Naive thymus-derived CD4-positive, alpha-beta T cell (primary cell): Measurements from ENCODE around the gene PPDPF. TPM values are rescaled to one million over a fixed set of nuclear protein-coding genes. Genes with fewer than 3 reads are reported as not detected.

Experiments
- ATAC-seq: fragments of 150-1000 bp; cut with Tn5 transposase; 2 replicates; pipeline ENCODE4 v1.10.0; 2021; ENCODE audit warnings: mild to moderate bottlenecking, moderate library complexity
- CTCF ChIA-PET: fragments of 350-600 bp; sonication (Branson Sonifier 250); formaldehyde crosslinking; loops from one replicate; lab custom pipeline; 2021; ENCODE audit warnings: antibody characterized with exemption; lab: Charles Lee
- POLR2A ChIA-PET: fragments of 350-600 bp; sonication (Branson Sonifier 250); formaldehyde crosslinking; loops from one replicate; lab custom pipeline; 2021; ENCODE audit warnings: antibody characterized with exemption, inconsistent platforms; lab: Charles Lee
- DNase-seq, 9 donors: peaks; one replicate each; pipeline versions ENCODE4 v3.0.0 to v3.0.0-alpha.2; 2020 to 2022; ENCODE audit warnings: mixed read lengths in 1 of 9
- H3K27ac ChIP-seq: one replicate; pipeline ENCODE4 v1.7.0; 2013; ENCODE audit warnings: mild to moderate bottlenecking, low read depth, low read length, moderate library complexity
- H3K27me3 ChIP-seq, 2 donors: one replicate each; pipeline ENCODE4 v1.7.0; 2013; ENCODE audit warnings: low read length in 2 of 2, mild to moderate bottlenecking in 2 of 2, moderate library complexity in 2 of 2; ENCODE audit not compliant: control insufficient read depth in 2 of 2, insufficient read depth in 2 of 2
- H3K36me3 ChIP-seq, 3 experiments: 1 replicate in 2 of 3; 2 replicates in 1 of 3; pipeline ENCODE4 v1.7.0; 2013; ENCODE audit warnings: low read length in 3 of 3, mild to moderate bottlenecking in 3 of 3, moderate library complexity in 1 of 3; ENCODE audit not compliant: insufficient read depth in 3 of 3, control insufficient read depth in 2 of 3
- H3K4me1 ChIP-seq, 2 donors: one replicate each; pipeline ENCODE4 v1.7.0; 2013; ENCODE audit warnings: low read length in 2 of 2, mild to moderate bottlenecking in 2 of 2, moderate library complexity in 1 of 2; ENCODE audit not compliant: control insufficient read depth in 2 of 2, insufficient read depth in 2 of 2
- H3K4me3 ChIP-seq: 2 replicates; pipeline ENCODE4 v1.7.0; 2013; ENCODE audit warnings: mild to moderate bottlenecking, low read length
- H3K9me3 ChIP-seq, 3 experiments: 1 replicate in 2 of 3; 2 replicates in 1 of 3; pipeline ENCODE4 v1.7.0; 2013; ENCODE audit warnings: low read length in 3 of 3; ENCODE audit not compliant: control insufficient read depth in 2 of 3
- H3K27ac Mint-ChIP-seq, 9 donors: one replicate each; pipeline ENCODE4 v1.8.0; 2020 to 2022; ENCODE audit warnings: mixed read lengths in 9 of 9, mild to moderate bottlenecking in 8 of 9, moderate library complexity in 5 of 9, inconsistent platforms in 2 of 9
- H3K27me3 Mint-ChIP-seq, 5 donors: one replicate each; pipeline ENCODE4 v1.8.0; 2021 to 2022; ENCODE audit warnings: mixed read lengths in 5 of 5, mild to moderate bottlenecking in 1 of 5
- H3K36me3 Mint-ChIP-seq, 5 donors: one replicate each; pipeline ENCODE4 v1.8.0; 2020 to 2022; ENCODE audit warnings: mixed read lengths in 5 of 5, mild to moderate bottlenecking in 3 of 5, inconsistent platforms in 1 of 5
- H3K4me1 Mint-ChIP-seq, 7 donors: one replicate each; pipeline ENCODE4 v1.8.0; 2020 to 2022; ENCODE audit warnings: mixed read lengths in 7 of 7, mild to moderate bottlenecking in 3 of 7, inconsistent platforms in 1 of 7
- H3K4me3 Mint-ChIP-seq, 10 donors: one replicate each; pipeline ENCODE4 v1.8.0; 2020 to 2022; ENCODE audit warnings: mild to moderate bottlenecking in 10 of 10, mixed read lengths in 10 of 10, moderate library complexity in 6 of 10, inconsistent platforms in 2 of 10
- H3K9me3 Mint-ChIP-seq, 11 donors: one replicate each; pipeline ENCODE4 v1.8.0; 2020 to 2022; ENCODE audit warnings: mixed read lengths in 11 of 11, mild to moderate bottlenecking in 4 of 11, inconsistent platforms in 1 of 11, moderate library complexity in 1 of 11
- intact Hi-C, 2 donors: fragments of 100-400 bp; cut with micrococcal nuclease; formaldehyde crosslinking; loops; one replicate each; pipeline ENCODE4 v1.15.1; 2023
- polyA plus RNA-seq, 2 donors: library from polyadenylated mRNA; unstranded; fragments of 300-500 nt; fragmentation: Illumina TruSeq; gene quantifications; one replicate each; pipeline ENCODE4 v1.2.3, GENCODE V29; 2021
- total RNA-seq, 6 experiments: library from RNA in 5 of 6; stranded (reverse) in 5 of 6; gene quantifications; 1 replicate in 5 of 6; 2 replicates in 1 of 6; pipeline ENCODE4 v1.2.3 and lab custom pipeline; 2021 to 2026

Gene PPDPF, protein sequence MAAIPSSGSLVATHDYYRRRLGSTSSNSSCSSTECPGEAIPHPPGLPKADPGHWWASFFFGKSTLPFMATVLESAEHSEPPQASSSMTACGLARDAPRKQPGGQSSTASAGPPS
- total RNA-seq: 100 to 1,000 TPM; 138 to 225 (median 184) TPM
- 10 to 100 TPM; 67.7 to 83.1 TPM for polyA plus RNA-seq
- total RNA-seq (lab: John Stamatoyannopoulos, UW): 36.6 reads per million, percentile 64 among the genes with 10 or more reads in this experiment

GRCh38 chr20:63520504-63520933 lies at the start of gene PPDPF:
Gene PPDPF, plus strand, starts transcription at chr20:63520765. Its CDS starts 544 bp downstream, at chr20:63521309.
- Mint-ChIP-seq H3K9me3 (peaks cover 0 to 10% (median 1%) of the 10 kb centered on the region in 11 donors), H3K4me3 (peak within 1 kb of the TSS; percentile 65 to 89 (median 81)), H3K4me1 (peaks cover 4 to 22% (median 9%) of the 10 kb centered on the region in 7 donors), H3K36me3 (peaks cover 0 to 23% (median 9%) of the 10 kb centered on the region in 5 donors), H3K27ac (peak within 1 kb of the TSS in 7 of 9 donors; percentile 51 to 88 (median 79)), H3K27me3 (peaks cover 0 to 7% (median 0%) of the 10 kb centered on the region in 5 donors)
- H3K4me3 ChIP-seq: peak within 1 kb of the TSS; percentile 86
- H3K4me1 ChIP-seq: peaks cover 11 to 14% of the 10 kb centered on the region in 2 donors
- peaks cover 0 to 9% (median 0%) of the 10 kb centered on the region in 3 experiments for H3K9me3 ChIP-seq
- H3K36me3 ChIP-seq: peaks cover 0 to 18% (median 8%) of the 10 kb centered on the region in 3 experiments
- POLR2A ChIA-PET: interaction anchor here (0.6 to 5.5 kb wide), 20 partner anchors 9 to 557 kb away, joined by 3 to 89 read pairs (median 4); partner anchors contain the start of genes ARFRP1, GMEB2, PTK6 and RTEL1
- no peaks in the 10 kb centered on the region for H3K27me3 ChIP-seq
- CTCF ChIA-PET: interaction anchor here (1.2 to 1.4 kb wide), 2 partner anchors 17 to 24 kb away, joined by 5 to 8 read pairs; partner anchors contain the start of gene PTK6
- ATAC-seq: peak; percentile 96
- intact Hi-C loops: loop anchor here (1.0 to 5.0 kb wide), 12 partner anchors 17 to 723 kb away; partner anchors contain the start of genes GMEB2 (in 1 of the 2), MRGBP (in 1 of the 2), PTK6 (in 1 of the 2) and RGS19 (in 1 of the 2)
- peak; percentile 76 to 92 (median 84) for DNase-seq
- H3K27ac ChIP-seq: peak within 1 kb of the TSS; percentile 88

- Histone ChIP-seq H3K4me3 (no peak overlapping the region), H3K27me3 (peaks cover 3 to 7% of the 10 kb centered on the region in 2 donors), H3K36me3 (no peaks in the 10 kb centered on the region), H3K27ac (no peak overlapping the region), H3K9me3 (no peaks in the 10 kb centered on the region), H3K4me1 (no peaks in the 10 kb centered on the region)
- intact Hi-C loops: no loop called here
- Mint-ChIP-seq H3K4me1 (peaks cover 0 to 9% (median 6%) of the 10 kb centered on the region in 7 donors), H3K36me3 (no peaks in the 10 kb centered on the region), H3K4me3 (peak overlapping the region in 2 of 10 donors; percentile 16 to 69), H3K9me3 (no peaks in the 10 kb centered on the region), H3K27ac (no peak overlapping the region), H3K27me3 (peaks cover 16 to 40% (median 30%) of the 10 kb centered on the region in 5 donors)
- ChIA-PET CTCF (no interaction called here), POLR2A (no interaction called here)
- ATAC-seq: no peak
- no peak for DNase-seq
Observed at GRCh38 chr20:63471002-63471716, 49.4 kb upstream of the PPDPF start.

GRCh38 chr20:63471717-63471980 lies 48.9 kb upstream of the PPDPF start:
- H3K36me3 Mint-ChIP-seq: no peaks in the 10 kb centered on the region
- H3K4me1 Mint-ChIP-seq: peaks cover 0 to 9% (median 6%) of the 10 kb centered on the region in 7 donors
- no peaks in the 10 kb centered on the region for H3K4me1 ChIP-seq
- peaks cover 16 to 44% (median 34%) of the 10 kb centered on the region in 5 donors for H3K27me3 Mint-ChIP-seq
- no peak overlapping the region for H3K4me3 ChIP-seq
- H3K36me3 ChIP-seq: no peaks in the 10 kb centered on the region
- intact Hi-C loops: no loop called here
- ATAC-seq (no peak), DNase-seq (no peak)
- ChIA-PET POLR2A (no interaction called here), CTCF (no interaction called here)
- no peaks in the 10 kb centered on the region for H3K9me3 Mint-ChIP-seq
- no peak overlapping the region for H3K27ac ChIP-seq
- H3K9me3 ChIP-seq: no peaks in the 10 kb centered on the region
- peaks cover 3 to 7% of the 10 kb centered on the region in 2 donors for H3K27me3 ChIP-seq
- H3K27ac Mint-ChIP-seq: no peak overlapping the region
- H3K4me3 Mint-ChIP-seq: no peak overlapping the region

DNA sequence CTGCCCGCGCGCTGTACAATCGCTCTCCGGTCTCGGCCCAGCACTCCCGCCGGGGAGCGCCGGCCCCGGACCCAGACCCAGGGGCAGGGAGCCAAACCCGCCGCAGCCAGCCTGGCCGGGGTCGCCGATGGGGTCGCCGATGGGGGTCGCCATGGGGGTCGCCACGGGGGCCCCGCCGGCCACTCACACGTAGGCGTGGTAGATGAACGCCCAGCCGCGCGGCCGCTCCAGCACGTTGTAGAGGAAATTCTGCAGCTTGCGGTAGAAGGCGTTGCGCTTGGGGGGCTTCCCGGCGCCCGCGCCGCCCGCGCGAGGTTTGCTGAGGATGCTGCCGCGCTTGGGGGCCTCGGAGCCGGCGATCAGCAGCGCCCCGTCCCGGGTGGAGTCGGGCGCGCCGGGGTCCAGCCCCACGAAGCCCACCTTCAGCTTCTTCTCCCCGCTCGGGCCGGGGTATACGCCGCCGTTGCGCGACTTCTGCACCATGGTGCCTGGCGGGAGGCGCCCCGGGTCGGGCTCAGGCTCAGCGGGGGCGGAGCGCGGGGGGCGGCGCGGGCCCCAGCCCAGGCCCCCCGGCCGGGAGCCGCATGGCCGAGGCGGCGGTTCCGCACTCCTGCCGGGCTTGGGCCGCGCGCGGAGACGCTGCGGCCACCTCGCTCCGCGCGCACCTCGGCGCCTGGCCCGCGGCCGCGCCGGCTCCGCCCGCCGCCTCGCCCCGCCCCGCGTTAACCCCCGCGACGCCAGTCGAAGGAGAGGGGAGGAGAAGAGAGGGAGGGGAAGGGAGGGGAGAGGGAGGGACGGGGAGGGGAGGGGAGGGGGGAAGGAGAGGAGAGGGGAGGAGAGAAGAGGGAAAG lies 48.4 kb upstream of the PPDPF start, which contains the start of gene KCNQ2:
KCNQ2 (minus strand) TSS at position 675 of the 851 bp plus-strand sequence; CDS start at position 483, 192 bp downstream.
- Histone ChIP-seq H3K4me1 (no peaks in the 10 kb centered on the region), H3K27ac (no peak within 1 kb of the TSS), H3K27me3 (peaks cover 3 to 7% of the 10 kb centered on the region in 2 donors), H3K9me3 (no peaks in the 10 kb centered on the region), H3K36me3 (no peaks in the 10 kb centered on the region), H3K4me3 (no peak within 1 kb of the TSS)
- Mint-ChIP-seq H3K4me3 (peak within 1 kb of the TSS in 5 of 10 donors; percentile 21 to 53 (median 32)), H3K27me3 (peaks cover 16 to 46% (median 37%) of the 10 kb centered on the region in 5 donors), H3K9me3 (no peaks in the 10 kb centered on the region), H3K27ac (no peak within 1 kb of the TSS), H3K36me3 (no peaks in the 10 kb centered on the region), H3K4me1 (peaks cover 0 to 9% (median 6%) of the 10 kb centered on the region in 7 donors)
- ChIA-PET CTCF (no interaction called here), POLR2A (no interaction called here)
- ATAC-seq (no peak), DNase-seq (no peak)
- intact Hi-C loops: no loop called here

GRCh38 chr20:63472862-63473390 lies 47.6 kb upstream of the PPDPF start:
- CTCF ChIA-PET: no interaction called here
- H3K4me1 ChIP-seq: no peaks in the 10 kb centered on the region
- no peak overlapping the region for H3K4me3 ChIP-seq
- ATAC-seq (no peak), DNase-seq (no peak)
- peaks cover 0 to 13% (median 6%) of the 10 kb centered on the region in 7 donors for H3K4me1 Mint-ChIP-seq
- no peaks in the 10 kb centered on the region for H3K9me3 Mint-ChIP-seq
- H3K36me3 ChIP-seq: no peaks in the 10 kb centered on the region
- no peak overlapping the region for H3K27ac Mint-ChIP-seq
- peaks cover 3 to 7% of the 10 kb centered on the region in 2 donors for H3K27me3 ChIP-seq
- H3K9me3 ChIP-seq: no peaks in the 10 kb centered on the region
- H3K27me3 Mint-ChIP-seq: peaks cover 16 to 49% (median 42%) of the 10 kb centered on the region in 5 donors
- H3K27ac ChIP-seq: no peak overlapping the region
- H3K36me3 Mint-ChIP-seq: no peaks in the 10 kb centered on the region
- POLR2A ChIA-PET: no interaction called here
- peak overlapping the region in 2 of 10 donors; percentile 18 to 50 for H3K4me3 Mint-ChIP-seq
- intact Hi-C loops: no loop called here
